ENCODE measurements around the gene UBA7. TPM values are rescaled to one million over a fixed set of nuclear protein-coding genes. Genes with fewer than 3 reads are reported as not detected.

UBA7 gene
- total RNA-seq, 1 experiment from 2014 or later: 0.85 TPM

- peak within 1 kb of the TSS; percentile 91 for H3K4me2 ChIP-seq (ENCODE audit: insufficient read depth, insufficient read length, low read length)
- H2BK5ac ChIP-seq (ENCODE audit: insufficient read length, low read length): no peak within 1 kb of the TSS
- peak within 1 kb of the TSS; percentile 95 to 98 (median 96); a peak in 6 of 7 replicates for H3K27ac Mint-ChIP-seq
- H3K27me3 ChIP-seq (ENCODE audit: insufficient read depth, low read length): no peaks in the 10 kb centered on the region
- peak within 1 kb of the TSS; percentile 82 for H3K9ac ChIP-seq (ENCODE audit: extremely low read depth, insufficient read length, low read length)
- WGBS (ENCODE audit: extremely low coverage, insufficient read length, low lambda C conversion rate): no CpG with 5 or more reads among the region's 52 CpGs
- DNase-seq: peak; percentile 94
- no peak within 1 kb of the TSS; the same call in 1 of the 2 replicates for H3K14ac ChIP-seq (ENCODE audit: insufficient read depth, low read length)
- H3T11ph ChIP-seq (ENCODE audit: low read length): no peak within 1 kb of the TSS
- H4K5ac ChIP-seq (ENCODE audit: insufficient read length, low read depth, low read length): no peak within 1 kb of the TSS
- H3K4ac ChIP-seq (ENCODE audit: low read depth, low read length): no peak within 1 kb of the TSS
- peaks cover 7 to 27% (median 18%) of the 10 kb centered on the region in 3 experiments; a peak in 6 of 7 replicates for H3K36me3 Mint-ChIP-seq (ENCODE audit: insufficient read depth in 1 of 3, low read depth in 3 of 3)
- H2AK5ac ChIP-seq (ENCODE audit: insufficient read length, low read length): no peak within 1 kb of the TSS
- H3K79me1 ChIP-seq (ENCODE audit: insufficient read depth, low read depth, low read length, poor library complexity, severe bottlenecking): no peaks in the 10 kb centered on the region
- no peak within 1 kb of the TSS for H3K56ac ChIP-seq (ENCODE audit: insufficient read length, low read depth, low read length)
- no peak within 1 kb of the TSS for H2BK120ac ChIP-seq (ENCODE audit: low read depth, low read length, poor library complexity, severe bottlenecking)
- H3K23ac ChIP-seq (ENCODE audit: insufficient read length, low read depth, low read length): no peak within 1 kb of the TSS
- no peak within 1 kb of the TSS for H2AFZ ChIP-seq (ENCODE audit: low read length)
- H3K4me1 Mint-ChIP-seq: peaks cover 8 to 10% of the 10 kb centered on the region in 2 experiments
- H2BK12ac ChIP-seq (ENCODE audit: insufficient read length, low read depth, low read length): no peak within 1 kb of the TSS
- no peak within 1 kb of the TSS for H4K8ac ChIP-seq (replicated peaks; ENCODE audit: insufficient read length, low read depth, low read length)
- no peaks in the 10 kb centered on the region for H3K27me3 Mint-ChIP-seq (ENCODE audit: low read depth)
- H4K91ac ChIP-seq (ENCODE audit: insufficient read length, low read depth, low read length): no peak within 1 kb of the TSS
- no peaks in the 10 kb centered on the region for H3K9me3 Mint-ChIP-seq
- no peaks in the 10 kb centered on the region for H3K9me3 ChIP-seq (ENCODE audit: control insufficient read depth, low read depth, low read length)
- no peak within 1 kb of the TSS for H3K18ac ChIP-seq (ENCODE audit: insufficient read length, low read depth, low read length)
- H2BK15ac ChIP-seq (ENCODE audit: low read depth, low read length): no peak within 1 kb of the TSS
- no peak within 1 kb of the TSS for H2BK20ac ChIP-seq (ENCODE audit: low read depth, low read length, poor library complexity, severe bottlenecking)
- H3K23me2 ChIP-seq (ENCODE audit: insufficient read length, low read depth, low read length, poor library complexity, severe bottlenecking): peaks cover 3% of the 10 kb centered on the region
- no peaks in the 10 kb centered on the region for H4K20me1 ChIP-seq (ENCODE audit: control insufficient read depth, insufficient read depth, insufficient read length)
- H3K4me1 ChIP-seq (ENCODE audit: insufficient read depth, low read length): no peaks in the 10 kb centered on the region
- H3K27ac ChIP-seq (ENCODE audit: insufficient read length, low read depth, low read length): no peak within 1 kb of the TSS
- peaks cover 4% of the 10 kb centered on the region; the same call in 1 of the 2 replicates for H3K79me2 ChIP-seq (ENCODE audit: insufficient read depth, low read length)
- peak within 1 kb of the TSS; percentile 97 for H3K4me3 Mint-ChIP-seq
- TF ChIP-seq CTCF (conservative IDR thresholded peaks at IDR 0.05): no peak
These were observed 42.6 kb upstream of the UBA7 start, which contains the start of gene TRAIP for GRCh38 chr3:49856181-49857005. TSS of gene TRAIP (minus strand) at chr3:49856564. CDS start at chr3:49856453, 111 bp downstream.

Data from H9 (cell line).